GM10847 (cell line): Measurements from ENCODE around the gene SNX6.

Experiments used
- POLR2A ChIP-seq: IDR thresholded peaks from 2 replicates; pipeline ENCODE4 v1.6.1; 2011; ENCODE audit not compliant: insufficient read length; ENCODE audit errors: extremely low read depth

SNX6 gene

DNA sequence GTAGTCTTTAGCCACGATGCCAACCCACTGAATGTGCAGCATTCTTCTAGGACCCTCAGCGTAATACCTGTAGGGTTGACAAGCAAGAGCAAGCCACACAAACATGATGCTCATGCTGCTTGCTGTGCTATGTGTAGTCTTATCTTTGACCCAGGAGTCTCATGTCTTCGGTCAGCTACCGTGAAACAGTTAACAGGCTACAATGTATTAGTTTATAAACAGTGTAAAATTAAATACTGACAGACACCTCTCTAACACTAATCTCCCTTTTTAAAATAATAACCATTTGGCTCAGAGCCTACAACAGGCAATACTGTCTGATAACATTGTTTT, 92.3 kb downstream of the SNX6 start:
- no peak for TF ChIP-seq POLR2A

- TF ChIP-seq POLR2A, result no peak
Measured at GRCh38 chr14:34536951-34537676, 92.8 kb downstream of the SNX6 start.

GRCh38 chr14:34527591-34527990, 102.4 kb downstream of the SNX6 start:
- TF ChIP-seq POLR2A, result no peak

DNA sequence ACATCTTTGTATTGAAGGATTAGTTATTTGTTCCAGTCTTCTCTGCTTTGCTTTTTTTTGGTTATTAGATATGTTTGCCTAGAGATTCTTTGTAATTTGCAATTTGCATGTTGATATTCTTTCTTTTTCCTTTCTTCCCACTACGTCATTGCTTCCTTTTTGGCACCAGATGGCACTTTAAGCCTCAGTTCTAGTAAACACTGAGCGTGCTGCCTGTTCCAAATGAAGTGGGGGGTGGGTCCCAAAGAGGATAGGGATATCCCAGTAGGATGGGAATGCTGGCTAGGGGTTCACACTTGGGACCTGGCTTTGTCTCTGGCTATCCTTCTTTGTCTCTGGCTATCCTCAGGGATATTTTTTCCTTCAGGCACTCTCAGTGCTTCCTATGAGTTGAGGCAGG, 107.5 kb downstream of the SNX6 start:
- no peak for TF ChIP-seq POLR2A
